IPS DF 19.7 (cell line): Measurements from ENCODE around the gene RNF151.

Experiments used
- DNase-seq: peaks from one replicate; pipeline ENCODE4 v3.0.0-alpha.2; 2013; ENCODE audit warnings: low read depth, low spot score

Gene RNF151

DNA sequence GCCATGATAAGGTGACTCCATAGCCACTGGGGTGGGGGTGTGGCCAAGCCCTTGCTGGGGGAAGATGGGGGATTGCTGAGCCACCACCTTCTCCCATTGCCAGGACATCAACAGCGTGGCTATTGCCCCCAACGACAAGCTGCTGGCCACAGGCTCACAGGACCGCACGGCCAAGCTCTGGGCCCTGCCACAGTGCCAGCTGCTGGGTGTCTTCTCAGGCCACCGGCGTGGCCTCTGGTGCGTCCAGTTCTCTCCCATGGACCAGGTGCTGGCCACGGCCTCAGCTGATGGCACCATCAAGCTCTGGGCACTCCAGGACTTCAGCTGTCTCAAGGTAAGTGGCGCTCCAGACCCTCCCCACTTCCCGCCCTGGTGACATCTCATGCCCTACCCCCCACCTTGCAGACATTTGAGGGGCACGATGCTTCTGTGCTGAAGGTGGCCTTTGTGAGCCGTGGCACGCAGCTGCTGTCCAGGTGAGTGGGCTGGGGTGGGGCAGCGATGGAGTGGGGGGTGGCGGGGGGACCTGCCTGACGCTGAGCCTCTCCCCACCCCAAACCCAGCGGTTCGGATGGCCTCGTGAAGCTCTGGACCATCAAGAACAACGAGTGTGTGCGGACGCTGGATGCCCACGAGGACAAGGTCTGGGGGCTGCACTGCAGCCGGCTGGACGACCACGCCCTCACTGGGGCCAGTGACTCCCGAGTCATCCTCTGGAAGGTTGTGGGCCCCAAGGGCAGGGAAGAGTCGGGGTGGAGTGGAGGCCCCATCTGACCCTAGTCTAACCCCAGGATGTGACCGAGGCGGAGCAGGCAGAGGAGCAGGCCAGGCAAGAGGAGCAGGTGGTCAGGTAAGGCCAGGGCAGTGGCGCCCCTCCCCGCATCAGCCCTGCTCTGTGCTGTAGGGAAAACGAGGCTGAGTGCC, 10.6 kb downstream of the RNF151 start:
- no peak for DNase-seq

DNA sequence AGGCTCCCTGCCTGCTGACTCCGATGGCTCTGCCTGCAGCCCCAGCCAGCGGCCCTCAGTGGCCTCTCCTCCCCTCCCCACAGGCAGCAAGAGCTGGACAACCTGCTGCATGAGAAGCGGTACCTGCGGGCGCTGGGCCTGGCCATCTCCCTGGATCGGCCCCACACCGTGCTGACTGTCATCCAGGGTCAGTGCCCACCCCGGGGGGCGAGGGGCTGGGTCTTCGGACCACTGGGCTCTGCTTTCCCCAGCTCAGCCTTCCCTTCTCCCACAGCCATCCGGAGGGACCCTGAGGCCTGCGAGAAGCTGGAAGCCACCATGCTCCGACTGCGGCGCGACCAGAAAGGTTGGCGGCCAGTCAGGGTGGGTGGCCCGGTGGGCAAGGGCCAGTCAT, 11.2 kb downstream of the RNF151 start:
- no peak for DNase-seq

DNA sequence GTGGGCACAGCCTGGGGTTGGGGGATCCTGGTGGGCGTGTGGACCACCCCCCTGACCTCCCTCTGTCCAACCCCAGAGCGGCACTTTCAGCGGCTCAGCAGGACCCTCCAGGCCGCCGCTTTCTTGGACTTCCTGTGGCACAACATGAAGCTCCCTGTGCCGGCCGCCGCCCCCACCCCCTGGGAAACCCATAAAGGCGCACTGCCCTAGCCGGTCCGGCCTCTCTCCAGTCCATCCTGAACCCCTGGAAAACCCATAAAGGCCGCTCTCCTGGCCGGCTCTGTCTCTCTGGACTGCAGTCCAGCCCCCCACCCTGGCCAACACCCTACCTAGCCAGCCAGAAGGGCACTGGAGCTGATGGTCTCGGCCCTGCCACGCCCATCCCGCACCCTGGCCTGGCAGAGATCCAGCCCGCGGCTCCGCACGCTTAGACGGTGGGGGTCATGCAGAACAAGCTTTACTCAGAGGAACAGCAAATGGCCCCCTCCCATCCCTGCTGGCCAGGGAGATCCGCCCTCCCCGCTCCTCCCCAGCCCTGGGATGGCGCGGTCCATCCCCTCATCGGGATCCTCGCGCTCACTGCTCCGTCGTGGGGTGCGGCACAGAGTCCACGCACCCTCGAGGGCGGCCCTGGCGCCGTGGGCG, 11.9 kb downstream of the RNF151 start:
- no peak for DNase-seq

DNA sequence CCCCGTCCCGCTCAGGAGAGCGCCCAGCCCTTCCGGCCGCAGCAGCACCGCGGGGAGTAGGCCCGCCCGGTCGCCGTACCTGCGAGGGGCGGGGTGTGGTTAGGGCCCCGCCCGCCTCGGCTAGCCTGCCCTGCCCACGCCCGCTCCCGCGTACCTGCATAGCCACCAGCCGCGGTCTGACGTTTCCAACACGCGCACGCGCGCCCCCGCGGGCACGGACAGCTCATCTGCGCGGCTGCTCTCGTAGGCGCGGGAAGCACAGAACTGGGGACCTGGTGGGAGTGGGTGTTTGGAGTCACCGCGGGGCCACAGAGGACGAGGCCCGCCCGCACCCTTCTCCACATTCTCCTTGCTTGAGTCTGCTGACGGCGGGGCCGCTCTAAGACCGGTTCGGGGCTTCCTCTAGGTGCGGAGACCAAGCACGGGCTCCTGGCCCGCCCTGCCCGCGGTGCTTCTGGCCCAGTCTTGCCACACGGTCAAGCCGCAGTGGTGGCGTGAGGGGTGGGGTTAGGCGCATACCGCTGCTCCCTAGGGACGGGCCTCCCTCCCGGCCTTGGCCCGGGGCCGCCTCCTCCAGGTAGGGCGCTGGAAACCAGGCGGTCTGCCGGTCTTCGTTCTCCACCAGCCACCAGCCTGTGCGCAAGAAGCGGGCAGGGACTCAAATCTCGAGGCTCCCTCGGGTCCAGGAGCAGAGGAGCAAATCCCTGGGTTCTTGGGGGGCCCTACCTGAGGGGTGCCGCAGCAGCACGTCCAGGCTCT, 12.8 kb downstream of the RNF151 start:
- no peak for DNase-seq

GRCh38 chr16:1980030-1980769, 13.5 kb downstream of the RNF151 start:
- no peak for DNase-seq

DNA sequence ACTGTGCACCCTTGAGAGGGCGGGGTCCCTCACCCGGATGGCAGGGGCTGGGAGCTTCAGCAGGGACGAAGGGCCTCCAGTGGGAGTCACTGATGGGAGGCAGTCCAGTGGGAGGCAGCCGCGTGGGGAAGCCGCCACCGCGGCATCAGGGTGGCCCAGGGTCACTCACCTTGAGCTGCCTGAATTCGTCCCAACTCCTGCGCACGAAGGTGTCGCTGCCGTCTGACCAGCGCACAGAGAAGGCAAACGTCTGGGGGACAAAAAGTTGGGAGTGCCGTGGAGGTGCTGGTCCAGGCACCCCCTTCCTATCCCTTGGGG, 14.1 kb downstream of the RNF151 start:
- no peak for DNase-seq

GRCh38 chr16:1981398-1981836, 14.8 kb downstream of the RNF151 start, which contains the start of gene NOXO1:
Gene NOXO1, minus strand, starts transcription at chr16:1981469. Its CDS starts 290 bp downstream, at chr16:1981179.
- DNase-seq: no peak

GRCh38 chr16:1982013-1982433, 15.4 kb downstream of the RNF151 start:
- DNase-seq: no peak

GRCh38 chr16:1982991-1983543, 16.4 kb downstream of the RNF151 start:
- no peak for DNase-seq

DNA sequence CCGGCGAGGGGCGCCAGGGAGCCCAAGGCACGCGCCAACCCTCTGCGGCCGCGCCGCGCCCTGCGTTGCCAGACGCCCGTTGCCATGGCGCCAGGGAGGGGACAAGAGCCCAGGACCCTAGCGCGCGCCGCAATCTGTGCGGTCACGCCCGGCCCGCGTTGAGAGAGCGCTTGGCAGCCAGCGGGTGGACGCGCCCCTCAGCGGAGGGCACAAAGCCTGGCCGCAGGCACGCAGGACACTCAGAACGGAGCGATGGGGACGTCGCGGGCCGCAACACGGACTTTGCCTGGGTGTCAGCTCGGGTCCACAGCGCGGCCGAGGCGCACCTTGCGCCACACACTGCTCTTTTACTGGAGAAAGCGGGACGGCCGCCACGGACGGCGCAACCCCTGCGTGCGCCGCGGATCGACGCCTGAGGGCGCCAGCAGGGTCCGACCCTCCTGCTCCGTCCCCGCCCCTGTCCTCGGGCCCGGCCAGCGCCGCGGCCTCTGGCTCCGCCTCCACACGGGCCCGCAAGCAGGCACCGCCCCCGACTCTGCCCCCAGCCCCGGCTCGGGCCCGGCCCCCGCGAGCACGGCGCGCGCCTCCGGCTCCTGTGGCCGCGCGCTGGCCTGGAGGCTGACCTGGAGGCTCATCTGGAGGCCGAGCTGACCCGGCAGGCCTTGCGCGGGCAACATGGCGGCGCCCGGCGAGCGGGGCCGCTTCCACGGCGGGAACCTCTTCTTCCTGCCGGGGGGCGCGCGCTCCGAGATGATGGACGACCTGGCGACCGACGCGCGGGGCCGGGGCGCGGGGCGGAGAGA, 17.1 kb downstream of the RNF151 start, which contains the start of gene GFER:
Gene GFER, plus strand, starts transcription at position 650 of the 803 bp plus-strand sequence. Its CDS starts 26 bp downstream, at position 676.
- DNase-seq: no peak

DNA sequence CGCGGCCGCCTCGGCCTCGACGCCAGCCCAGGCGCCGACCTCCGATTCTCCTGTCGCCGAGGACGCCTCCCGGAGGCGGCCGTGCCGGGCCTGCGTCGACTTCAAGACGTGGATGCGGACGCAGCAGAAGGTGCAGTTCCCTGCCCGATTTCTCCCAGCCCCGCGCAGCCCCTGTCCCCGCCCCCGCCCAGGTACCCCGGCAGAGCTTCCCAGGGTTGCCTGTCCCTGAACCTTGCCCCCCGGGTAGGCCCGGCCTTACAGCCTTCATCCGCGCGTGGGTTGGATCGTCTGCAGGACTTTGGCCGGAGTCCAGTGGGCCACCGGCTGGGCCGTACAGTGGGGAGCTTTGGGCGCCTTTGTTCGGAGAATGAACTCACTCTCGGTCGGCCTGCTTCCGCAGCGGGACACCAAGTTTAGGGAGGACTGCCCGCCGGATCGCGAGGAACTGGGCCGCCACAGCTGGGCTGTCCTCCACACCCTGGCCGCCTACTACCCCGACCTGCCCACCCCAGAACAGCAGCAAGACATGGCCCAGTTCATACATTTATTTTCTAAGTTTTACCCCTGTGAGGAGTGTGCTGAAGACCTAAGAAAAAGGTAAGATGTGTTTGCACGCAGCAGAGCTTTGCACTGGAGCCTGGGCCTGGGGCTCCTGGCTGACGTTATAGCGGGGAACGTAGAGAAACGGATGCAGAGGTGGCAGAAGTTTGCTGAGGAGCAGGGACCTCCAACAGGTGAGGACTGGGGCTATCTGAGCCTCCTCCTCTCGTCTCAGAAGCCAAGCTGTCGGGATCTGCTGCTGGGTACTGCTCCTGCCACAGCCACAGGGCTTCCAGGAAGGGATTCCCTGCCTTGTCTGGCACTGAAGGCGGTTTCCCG, 17.9 kb downstream of the RNF151 start:
- DNase-seq: no peak

DNA sequence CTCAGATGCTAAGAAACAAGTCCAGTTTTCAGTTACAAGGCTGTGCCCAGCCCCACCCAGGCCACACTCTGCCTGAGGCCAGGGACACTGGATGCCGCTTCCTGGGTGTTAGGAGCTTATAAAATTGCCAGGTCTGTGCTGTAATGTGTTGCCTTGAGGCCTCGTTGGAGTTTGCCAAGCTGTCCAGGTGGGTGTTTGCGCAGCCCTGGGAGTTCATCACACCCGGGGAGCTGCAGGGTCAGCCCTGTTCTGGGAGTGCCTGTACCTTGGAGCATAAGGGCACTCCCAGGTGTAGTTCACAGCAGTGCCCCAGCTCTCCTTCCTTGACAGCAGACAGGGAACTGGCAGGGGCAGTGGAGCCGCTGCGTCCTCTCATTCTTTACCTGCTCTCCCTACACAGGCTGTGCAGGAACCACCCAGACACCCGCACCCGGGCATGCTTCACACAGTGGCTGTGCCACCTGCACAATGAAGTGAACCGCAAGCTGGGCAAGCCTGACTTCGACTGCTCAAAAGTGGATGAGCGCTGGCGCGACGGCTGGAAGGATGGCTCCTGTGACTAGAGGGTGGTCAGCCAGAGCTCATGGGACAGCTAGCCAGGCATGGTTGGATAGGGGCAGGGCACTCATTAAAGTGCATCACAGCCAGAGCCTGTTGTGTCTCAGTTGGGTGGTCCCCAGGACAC, 19.0 kb downstream of the RNF151 start:
- DNase-seq: no peak

DNA sequence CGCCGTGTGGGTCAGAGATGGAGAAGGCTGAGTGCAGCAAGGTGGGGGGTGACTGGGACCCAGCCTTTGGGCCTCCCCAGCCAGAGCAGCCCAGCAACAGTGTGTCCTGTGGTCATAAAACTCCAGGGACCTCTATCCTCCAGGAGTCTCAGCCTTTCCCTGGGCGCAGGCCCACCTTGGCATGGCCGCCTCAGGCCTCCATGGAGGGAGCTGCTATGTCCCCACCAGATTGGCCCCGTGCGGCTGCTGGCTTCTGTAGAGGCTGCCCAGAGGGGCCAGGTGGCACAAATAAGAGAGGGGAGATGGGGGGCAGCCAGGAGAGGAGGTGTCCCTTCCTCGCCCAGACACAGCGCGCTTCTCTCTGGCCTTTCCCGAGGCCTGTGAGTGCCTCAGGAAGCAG, 20.5 kb downstream of the RNF151 start:
- no peak for DNase-seq

DNA sequence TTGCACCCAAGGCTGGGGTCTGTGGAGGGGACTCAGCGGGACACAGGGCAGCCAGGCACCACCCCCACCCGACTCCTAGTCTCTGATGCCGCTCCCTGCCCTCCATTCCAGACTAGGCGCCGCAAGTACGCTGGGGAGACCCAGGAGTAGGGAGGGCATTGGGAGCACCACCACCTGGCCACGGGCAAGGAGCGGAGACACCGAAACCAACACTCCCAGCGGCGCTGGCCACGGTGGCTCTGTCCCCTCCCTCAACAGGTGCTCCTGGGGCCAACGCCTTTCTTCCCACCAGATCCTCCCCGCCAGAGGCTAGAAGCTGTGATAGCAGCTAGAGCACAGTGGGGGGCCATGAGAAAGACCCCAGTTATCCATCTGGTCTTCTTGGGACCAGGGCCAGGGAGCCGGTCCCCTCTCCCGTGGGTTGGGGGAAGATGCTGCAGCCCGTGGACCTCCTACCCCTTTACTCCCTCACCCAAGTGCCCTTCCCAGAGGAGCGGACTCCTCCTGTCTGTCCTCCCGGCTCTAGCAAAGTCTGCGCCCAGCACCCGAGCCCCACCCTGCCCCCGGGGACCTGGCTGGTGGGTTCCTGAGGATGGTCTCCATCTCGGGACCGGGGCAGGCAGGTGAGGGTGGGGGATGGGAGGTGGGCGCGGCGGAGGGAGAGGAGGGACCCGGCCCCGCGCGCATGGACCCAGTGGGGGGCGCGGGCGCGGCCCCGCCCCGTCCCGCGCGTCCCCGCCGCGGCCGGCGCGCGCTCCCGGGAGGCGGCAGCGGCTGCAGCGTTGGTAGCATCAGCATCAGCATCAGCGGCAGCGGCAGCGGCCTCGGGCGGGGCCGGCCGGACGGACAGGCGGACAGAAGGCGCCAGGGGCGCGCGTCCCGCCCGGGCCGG, 22.8 kb downstream of the RNF151 start, which contains the start of gene SYNGR3:
Gene SYNGR3, plus strand, starts transcription at position 762 of the 892 bp plus-strand sequence. CDS start 133 bp downstream, outside the sequence.
- no peak for DNase-seq

GRCh38 chr16:1990101-1990350, 23.4 kb downstream of the RNF151 start:
- DNase-seq: no peak

DNA sequence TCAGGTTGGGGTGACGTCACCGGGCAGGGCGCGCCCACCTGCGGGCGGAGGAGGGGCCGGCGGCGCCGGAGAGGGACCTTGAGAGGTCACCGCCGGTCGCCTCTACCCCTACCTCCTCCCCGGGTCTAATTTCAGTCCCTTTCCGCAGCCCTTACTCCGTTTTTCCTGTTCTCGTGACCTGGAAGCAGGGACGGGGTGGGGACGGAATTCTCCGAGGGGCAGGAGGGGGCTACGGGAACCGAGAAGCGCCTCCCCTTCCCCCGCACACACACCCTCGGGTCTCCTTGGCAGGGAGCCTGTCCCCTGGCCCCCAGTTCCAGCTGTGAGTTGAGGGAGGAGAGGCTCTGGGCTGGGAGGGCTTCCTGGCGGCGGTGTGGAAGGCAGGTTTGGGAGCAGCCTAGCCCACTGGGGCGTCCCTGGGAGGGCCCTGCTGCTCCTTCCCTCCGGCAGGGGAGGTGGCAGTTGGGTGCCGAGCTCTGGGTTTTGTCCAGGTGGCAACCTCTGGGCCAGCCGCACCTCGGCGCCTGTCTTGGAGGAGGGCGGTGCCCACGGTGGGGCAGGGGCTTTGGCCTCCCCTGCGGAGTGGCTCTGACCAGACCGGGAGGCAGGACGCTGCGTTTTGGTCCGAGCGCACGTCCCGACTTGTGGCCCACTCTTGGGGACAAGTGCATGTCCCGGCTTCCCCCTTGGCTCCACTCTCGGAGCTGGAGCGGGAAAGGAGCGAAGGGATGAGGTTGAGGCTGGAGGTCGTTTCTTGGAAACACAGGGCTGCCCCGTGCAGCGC, 23.9 kb downstream of the RNF151 start:
- no peak for DNase-seq

DNA sequence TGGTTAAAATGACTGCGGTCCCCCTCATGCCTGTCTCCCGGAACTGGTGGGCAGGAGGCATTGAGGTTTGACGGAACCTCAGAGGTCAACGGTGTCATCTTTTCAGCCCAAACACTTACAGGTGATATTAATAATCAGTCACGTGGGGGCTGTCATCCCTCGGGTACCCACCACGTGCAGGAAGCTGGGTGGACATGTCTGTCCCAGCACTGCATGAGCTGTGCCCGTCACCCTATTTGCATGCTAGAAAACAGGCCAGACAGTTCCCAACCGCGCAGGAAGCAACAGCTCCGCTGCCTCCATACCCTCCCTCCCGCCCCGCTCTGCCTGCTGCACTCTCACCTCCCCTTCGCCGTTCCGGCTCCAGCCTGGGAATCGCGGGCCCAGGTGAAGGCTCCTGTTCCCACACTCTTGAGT, 24.5 kb downstream of the RNF151 start:
- DNase-seq: no peak
